RWPE2 (cell line): ENCODE data around the gene CA6.

Experiments
- ATAC-seq: fragments of 200-7000 bp; cut with Tn5 transposase; 3 replicates; pipeline ENCODE4 v1.9.1; 2021; ENCODE audit warnings: low read depth
- DNase-seq: peaks from one replicate; pipeline ENCODE4 v3.0.0-alpha.2; 2020; ENCODE audit warnings: low spot score
- H3K27ac ChIP-seq: fragments of 450-650 bp; 2 replicates; pipeline ENCODE4 v1.5.1; 2017; ENCODE audit warnings: mild to moderate bottlenecking; ENCODE audit not compliant: poor library complexity, severe bottlenecking
- H3K27me3 ChIP-seq: fragments of 250-450 bp; sonication (Bioruptor Pico); 2 replicates; pipeline ENCODE4 v1.5.1; 2021; ENCODE audit warnings: mild to moderate bottlenecking, moderate library complexity; ENCODE audit not compliant: insufficient read depth, poor library complexity, severe bottlenecking
- H3K36me3 ChIP-seq: fragments of 250-450 bp; sonication (Bioruptor Pico); 2 replicates; pipeline ENCODE4 v1.5.1; 2020; ENCODE audit warnings: low read depth, mild to moderate bottlenecking, moderate library complexity
- H3K4me1 ChIP-seq: fragments of 250-450 bp; sonication (Bioruptor Pico); 2 replicates; pipeline ENCODE4 v1.5.1; 2021; ENCODE audit warnings: mild to moderate bottlenecking, moderate library complexity; ENCODE audit not compliant: insufficient read depth, poor library complexity, severe bottlenecking
- H3K4me3 ChIP-seq: fragments of 250-450 bp; sonication (Bioruptor Pico); 2 replicates; pipeline ENCODE4 v1.5.1; 2021; ENCODE audit warnings: mild to moderate bottlenecking, moderate library complexity; ENCODE audit not compliant: severe bottlenecking
- H3K9me3 ChIP-seq: fragments of 250-450 bp; sonication (Bioruptor Pico); 2 replicates; pipeline ENCODE4 v1.5.1; 2021; ENCODE audit warnings: mild to moderate bottlenecking, moderate library complexity; ENCODE audit not compliant: severe bottlenecking
- TF ChIP-seq, protein P1 (sequence below): fragments of 450-650 bp; IDR thresholded peaks from one replicate; pipeline ENCODE4 v1.5.1; 2017; ENCODE audit warnings: mild to moderate bottlenecking, moderate library complexity; ENCODE audit not compliant: poor library complexity, severe bottlenecking

Gene CA6

DNA sequence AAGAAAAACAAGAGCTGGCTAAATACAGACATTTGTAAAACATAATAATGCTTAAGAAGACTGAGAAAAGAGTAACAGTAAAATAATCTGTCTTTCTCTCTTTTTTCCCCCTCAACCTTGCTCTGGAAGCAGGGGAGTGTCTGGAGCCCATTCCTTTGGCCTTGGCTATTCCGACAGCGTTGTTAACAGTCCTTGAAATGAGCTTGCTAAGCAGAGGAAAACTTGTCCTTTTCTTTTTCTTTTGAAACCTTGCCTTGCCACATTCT lies 6.7 kb upstream of the CA6 start:
- no peak for DNase-seq
- no peaks in the 10 kb centered on the region for H3K36me3 ChIP-seq
- H3K4me1 ChIP-seq, result peaks cover 3% of the 10 kb centered on the region
- peaks cover 7% of the 10 kb centered on the region for H3K9me3 ChIP-seq
- H3K4me3 ChIP-seq, result no peak overlapping the region
- H3K27me3 ChIP-seq, result no peaks in the 10 kb centered on the region
- ATAC-seq, result no peak
- no peak overlapping the region for H3K27ac ChIP-seq
- TF ChIP-seq, protein P1, sequence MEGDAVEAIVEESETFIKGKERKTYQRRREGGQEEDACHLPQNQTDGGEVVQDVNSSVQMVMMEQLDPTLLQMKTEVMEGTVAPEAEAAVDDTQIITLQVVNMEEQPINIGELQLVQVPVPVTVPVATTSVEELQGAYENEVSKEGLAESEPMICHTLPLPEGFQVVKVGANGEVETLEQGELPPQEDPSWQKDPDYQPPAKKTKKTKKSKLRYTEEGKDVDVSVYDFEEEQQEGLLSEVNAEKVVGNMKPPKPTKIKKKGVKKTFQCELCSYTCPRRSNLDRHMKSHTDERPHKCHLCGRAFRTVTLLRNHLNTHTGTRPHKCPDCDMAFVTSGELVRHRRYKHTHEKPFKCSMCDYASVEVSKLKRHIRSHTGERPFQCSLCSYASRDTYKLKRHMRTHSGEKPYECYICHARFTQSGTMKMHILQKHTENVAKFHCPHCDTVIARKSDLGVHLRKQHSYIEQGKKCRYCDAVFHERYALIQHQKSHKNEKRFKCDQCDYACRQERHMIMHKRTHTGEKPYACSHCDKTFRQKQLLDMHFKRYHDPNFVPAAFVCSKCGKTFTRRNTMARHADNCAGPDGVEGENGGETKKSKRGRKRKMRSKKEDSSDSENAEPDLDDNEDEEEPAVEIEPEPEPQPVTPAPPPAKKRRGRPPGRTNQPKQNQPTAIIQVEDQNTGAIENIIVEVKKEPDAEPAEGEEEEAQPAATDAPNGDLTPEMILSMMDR, result no peak

DNA sequence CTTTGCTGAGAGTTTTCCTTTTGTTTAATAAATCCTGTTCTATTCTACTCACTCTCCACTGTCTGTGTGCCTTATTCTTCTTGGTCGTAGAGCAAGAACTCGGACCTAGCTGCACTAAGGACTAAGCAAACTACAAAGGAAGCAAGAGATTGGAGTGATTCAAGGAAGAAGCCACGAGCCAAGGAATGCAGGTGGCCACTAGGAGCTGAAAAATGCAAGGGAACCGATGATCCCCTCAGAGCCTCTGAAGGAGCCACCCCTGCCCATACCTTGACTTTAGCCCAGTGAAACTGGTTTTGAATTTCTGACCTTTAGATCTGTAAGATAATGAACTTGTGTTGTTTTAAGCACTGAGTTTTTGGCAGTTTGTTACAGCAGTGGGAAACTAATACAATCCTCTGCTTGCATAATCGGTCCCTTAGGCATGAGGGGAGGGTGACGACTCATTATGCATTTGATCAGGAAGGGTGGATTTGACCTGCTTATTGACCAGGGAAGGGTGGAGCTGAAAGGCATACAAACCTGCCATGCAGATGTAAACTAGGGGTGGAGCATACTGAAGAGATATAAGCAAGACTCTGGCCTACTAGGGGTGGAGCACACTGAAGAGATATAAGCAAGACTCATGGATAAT lies 6.2 kb upstream of the CA6 start:
- Histone ChIP-seq H3K9me3 (peaks cover 7% of the 10 kb centered on the region), H3K4me3 (no peak overlapping the region), H3K27ac (no peak overlapping the region), H3K4me1 (peaks cover 3% of the 10 kb centered on the region), H3K36me3 (no peaks in the 10 kb centered on the region), H3K27me3 (no peaks in the 10 kb centered on the region)
- no peak for DNase-seq
- TF ChIP-seq, protein P1, result no peak
- ATAC-seq, result peak; percentile 44; the same call in 2 of the 3 replicates

DNA sequence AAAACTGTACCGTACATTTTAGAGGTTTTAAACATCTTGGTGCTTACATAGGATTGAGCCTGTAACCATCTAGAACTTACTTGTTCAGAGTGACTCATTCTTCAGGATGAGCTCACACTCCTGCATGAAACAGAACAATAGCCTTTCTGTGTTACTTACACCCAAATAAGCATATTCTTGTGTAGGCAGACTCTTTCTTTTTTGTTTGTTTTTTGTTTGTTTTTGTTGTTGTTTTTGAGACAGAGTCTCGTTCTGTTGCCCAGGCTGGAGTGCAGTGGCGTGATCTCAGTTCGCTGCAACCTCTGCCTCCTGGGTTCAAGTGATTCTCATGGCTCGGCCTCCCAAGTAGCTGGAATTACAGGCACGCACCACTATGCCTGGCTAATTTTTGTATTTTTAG lies 3.8 kb upstream of the CA6 start:
- Histone ChIP-seq H3K27me3 (no peaks in the 10 kb centered on the region), H3K4me3 (no peak overlapping the region), H3K36me3 (no peaks in the 10 kb centered on the region), H3K9me3 (peaks cover 7% of the 10 kb centered on the region), H3K4me1 (peaks cover 3% of the 10 kb centered on the region), H3K27ac (peak overlapping the region; percentile 12)
- peak; percentile 97 for ATAC-seq
- TF ChIP-seq, protein P1, result no peak
- no peak for DNase-seq

DNA sequence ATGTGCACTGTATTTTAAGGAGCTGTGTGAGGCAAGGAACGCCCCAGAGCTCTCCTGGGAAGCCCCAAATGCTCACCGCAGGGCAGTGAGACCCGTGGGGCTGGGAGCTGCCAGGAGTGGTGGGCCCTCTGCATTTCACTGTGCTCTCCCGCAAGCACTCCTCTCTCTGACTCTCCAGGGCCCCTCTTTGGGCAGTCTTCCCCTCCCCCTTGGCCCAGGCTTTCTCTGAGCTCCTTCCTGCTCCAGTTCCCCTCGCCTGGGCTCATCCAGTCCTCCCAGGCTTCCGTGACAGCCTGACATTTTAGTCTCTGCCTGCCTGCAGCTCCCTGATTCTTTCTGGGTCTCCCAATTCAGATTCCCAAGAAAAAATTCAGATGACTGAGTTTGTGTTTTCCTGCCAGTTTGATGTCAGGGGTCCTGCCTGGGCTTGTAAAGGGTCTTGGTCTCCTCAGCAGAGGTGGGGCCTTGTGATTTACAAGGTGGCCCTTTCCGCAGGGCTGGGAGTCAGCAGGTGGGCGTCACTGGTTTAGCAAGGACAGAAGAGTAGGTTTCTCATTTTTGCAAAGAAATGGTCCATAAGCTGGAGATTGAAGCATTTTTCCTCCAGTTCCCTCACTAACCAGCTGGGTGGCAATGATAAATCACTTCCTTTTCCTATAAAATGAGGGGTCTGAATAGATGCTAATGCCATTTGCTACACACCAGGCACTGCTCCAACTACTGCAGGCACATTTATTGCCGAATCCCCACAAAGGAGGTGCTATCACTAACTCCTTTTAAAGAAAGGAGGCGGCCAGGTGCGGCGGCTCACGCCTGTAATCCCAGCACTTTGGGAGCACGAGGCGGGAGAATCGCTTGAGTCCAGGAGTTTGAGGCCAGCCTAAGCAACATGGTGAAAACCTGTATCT lies 1.9 kb upstream of the CA6 start:
- Histone ChIP-seq H3K27me3 (no peaks in the 10 kb centered on the region), H3K4me1 (peaks cover 3% of the 10 kb centered on the region), H3K36me3 (no peaks in the 10 kb centered on the region), H3K9me3 (peaks cover 7% of the 10 kb centered on the region), H3K4me3 (no peak overlapping the region), H3K27ac (no peak overlapping the region)
- no peak for ATAC-seq
- TF ChIP-seq, protein P1, result no peak
- no peak for DNase-seq
